ENCODE measurements around the gene CRYBG1. TPM values are rescaled to one million over a fixed set of nuclear protein-coding genes. Genes with fewer than 3 reads are reported as not detected.

The CRYBG1 gene, protein sequence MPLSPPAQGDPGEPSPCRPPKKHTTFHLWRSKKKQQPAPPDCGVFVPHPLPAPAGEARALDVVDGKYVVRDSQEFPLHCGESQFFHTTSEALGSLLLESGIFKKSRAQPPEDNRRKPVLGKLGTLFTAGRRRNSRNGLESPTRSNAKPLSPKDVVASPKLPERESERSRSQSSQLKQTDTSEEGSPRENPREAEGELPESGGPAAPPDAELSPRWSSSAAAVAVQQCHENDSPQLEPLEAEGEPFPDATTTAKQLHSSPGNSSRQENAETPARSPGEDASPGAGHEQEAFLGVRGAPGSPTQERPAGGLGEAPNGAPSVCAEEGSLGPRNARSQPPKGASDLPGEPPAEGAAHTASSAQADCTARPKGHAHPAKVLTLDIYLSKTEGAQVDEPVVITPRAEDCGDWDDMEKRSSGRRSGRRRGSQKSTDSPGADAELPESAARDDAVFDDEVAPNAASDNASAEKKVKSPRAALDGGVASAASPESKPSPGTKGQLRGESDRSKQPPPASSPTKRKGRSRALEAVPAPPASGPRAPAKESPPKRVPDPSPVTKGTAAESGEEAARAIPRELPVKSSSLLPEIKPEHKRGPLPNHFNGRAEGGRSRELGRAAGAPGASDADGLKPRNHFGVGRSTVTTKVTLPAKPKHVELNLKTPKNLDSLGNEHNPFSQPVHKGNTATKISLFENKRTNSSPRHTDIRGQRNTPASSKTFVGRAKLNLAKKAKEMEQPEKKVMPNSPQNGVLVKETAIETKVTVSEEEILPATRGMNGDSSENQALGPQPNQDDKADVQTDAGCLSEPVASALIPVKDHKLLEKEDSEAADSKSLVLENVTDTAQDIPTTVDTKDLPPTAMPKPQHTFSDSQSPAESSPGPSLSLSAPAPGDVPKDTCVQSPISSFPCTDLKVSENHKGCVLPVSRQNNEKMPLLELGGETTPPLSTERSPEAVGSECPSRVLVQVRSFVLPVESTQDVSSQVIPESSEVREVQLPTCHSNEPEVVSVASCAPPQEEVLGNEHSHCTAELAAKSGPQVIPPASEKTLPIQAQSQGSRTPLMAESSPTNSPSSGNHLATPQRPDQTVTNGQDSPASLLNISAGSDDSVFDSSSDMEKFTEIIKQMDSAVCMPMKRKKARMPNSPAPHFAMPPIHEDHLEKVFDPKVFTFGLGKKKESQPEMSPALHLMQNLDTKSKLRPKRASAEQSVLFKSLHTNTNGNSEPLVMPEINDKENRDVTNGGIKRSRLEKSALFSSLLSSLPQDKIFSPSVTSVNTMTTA (N-terminal part only)
- polyA plus RNA-seq (ENCODE audit: insufficient read length in 4 of 4): 10 to 100 TPM; 21.9 to 39.9 (median 25.2) TPM

DNA sequence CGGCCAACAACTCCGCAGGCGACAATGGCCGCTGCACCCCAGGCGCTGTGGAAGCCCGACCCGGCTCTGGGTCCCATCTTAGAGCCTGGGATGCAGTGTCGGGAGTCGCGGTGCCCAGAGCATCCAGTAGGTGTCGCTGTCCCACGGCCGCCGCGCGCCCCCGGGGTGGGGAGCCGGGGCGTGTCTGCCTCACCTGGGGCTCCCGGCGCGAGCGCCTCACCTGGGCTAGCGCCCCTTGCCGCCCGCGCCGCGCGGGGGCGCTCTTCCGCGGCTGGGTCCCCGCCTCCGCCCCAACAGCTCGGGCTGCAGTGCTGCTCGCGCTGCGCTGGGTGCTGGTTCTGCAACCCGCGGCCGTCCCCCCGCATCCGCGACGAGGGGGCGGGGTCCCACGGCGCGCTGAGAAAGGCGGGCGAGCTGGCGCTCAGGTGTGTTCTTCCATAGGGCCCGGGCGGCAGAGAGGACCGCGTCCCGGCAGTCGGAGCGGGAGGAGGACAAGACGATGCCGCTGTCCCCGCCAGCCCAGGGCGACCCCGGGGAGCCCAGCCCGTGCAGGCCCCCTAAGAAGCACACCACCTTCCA is at the start of gene CRYBG1:
TSS of gene CRYBG1 (plus strand) at position 308 of the 579 bp plus-strand sequence. CDS start at position 500, 192 bp downstream.
- DNase-seq (ENCODE audit: low read depth in 4 of 4, low spot score in 3 of 4): peak; percentile 44 to 55 (median 46)

DNA sequence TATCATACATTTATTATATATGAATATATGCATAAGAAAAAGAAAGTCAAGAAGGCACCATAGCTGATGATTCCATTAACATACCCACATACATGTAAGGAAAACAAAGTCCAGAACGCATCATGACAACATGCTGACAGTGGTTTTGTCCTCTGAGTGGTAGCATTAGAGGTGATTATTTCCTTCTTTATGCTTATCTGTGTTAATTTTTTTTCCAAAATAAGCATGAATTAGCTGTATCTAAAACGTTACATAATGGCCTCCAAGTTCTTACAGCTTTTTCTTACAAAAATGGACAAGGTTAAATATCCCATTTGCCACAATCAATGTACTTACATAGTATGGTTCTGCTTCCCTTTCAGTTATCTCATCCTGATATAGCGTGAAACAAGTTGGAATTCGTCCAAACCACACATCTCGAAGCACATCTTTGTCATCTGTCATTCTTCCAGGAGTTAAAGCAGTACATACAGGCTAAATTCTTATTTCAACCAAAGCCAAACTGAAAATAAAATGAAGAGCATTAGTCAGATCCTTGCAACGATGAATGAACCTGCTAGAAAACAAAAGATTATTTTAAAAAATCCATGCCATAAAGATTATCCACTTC is 44.6 kb upstream of the CRYBG1 start:
- DNase-seq (ENCODE audit: low read depth in 4 of 4, low spot score in 3 of 4): no peak

DNA sequence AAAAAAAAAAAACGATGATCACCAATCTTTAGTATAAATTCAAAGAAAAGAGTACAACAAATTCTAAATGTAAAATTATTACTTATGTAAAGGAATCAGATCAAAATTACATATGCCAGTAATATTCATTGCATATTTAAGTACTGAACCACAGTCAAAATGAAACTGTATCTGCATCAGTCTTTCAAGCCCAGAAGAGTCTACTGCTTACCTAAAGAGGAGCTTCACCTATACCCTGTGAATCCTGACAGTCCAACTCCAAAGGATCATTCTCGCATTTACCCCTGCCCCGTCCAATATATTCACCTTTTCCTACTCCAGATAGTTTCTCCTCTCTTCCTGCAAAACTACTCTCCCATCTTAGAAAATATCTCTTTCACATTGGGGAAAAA is 44.1 kb upstream of the CRYBG1 start:
- no peak for DNase-seq (ENCODE audit: low read depth in 4 of 4, low spot score in 3 of 4)

DNA sequence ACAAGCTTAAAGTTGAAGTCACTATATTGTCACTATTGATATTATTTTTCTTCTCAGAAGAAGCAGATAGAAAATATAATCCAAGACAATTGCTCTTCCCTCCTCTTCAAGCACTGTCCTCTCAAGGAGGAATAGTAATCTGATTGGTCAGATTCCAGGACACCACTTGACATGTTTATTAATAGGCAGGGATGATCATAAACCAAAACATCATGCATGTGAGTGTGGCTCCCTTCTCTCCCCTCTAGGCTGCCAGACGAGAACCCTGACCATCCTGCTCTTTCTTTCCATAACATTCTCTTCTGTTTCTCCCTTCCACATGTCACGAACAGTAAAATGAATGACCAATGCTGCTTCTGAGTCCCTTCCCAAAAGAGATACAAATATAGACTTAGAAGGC is 42.5 kb upstream of the CRYBG1 start:
- no peak for DNase-seq (ENCODE audit: low read depth in 4 of 4, low spot score in 3 of 4)

DNA sequence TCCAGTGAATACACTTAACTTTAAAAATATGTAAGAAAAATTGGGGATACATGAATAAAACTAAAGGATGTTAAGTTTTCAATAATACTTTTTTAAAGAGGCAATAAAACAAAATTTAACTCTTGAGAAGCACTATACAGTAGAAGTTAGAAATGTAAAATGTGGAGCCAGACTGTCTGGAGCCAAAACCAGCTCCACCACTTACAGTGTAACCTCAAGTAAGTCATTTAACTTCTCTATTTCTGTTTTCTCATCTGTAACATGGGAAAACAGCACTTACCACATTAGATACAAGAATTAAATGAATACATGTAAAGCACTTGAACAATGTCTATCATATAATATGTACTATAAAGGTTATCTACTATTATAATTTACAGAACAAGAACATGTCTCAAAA is 41.7 kb upstream of the CRYBG1 start:
- DNase-seq (ENCODE audit: low read depth in 4 of 4, low spot score in 3 of 4): no peak

DNA sequence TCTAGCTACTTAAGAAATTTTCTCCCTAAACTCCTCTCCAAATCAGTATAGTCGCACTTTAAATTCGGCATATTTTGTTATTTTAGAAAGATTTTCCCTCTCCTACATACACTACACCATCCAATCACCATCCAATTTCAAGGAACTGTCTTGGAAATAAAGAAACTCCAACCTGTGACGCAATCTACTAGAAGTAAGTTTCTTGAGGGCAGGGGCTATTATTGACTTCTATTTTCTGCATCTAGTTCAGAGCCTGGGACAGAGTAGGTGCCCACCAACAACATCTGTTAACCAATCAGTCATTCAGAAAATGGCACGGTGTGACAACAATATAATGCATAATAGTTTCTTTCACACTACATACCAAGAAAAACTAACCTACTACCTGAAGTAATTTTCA is 38.6 kb upstream of the CRYBG1 start:
- no peak for DNase-seq (ENCODE audit: low read depth in 4 of 4, low spot score in 3 of 4)

DNA sequence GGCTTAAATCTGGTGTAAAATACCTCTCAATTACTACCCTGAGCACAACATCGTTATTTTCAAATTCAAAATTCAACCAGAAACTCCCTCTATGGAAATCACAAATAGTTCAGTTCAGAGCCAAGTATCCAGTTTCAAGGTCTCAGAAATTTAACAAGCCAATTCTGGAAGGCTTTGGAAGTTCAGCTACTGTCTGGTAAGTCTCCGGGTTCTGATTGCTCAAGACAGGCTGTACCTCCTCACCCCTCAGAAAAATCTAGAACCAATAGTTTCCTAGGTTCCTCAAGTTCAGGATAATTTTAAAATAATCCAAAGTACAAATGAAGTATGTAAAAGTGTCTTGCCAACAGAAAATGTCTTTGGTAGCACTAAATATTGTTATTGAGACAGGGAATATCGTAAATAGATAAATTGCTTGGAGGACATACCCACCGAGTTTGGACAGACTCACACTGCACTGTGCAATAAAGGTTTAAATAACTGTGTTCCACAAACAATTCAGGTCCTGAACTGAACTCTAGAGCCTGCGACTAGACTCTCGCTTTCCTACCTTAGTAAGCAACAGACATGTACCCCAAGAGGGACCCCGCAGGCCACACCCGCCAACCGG is 35.7 kb upstream of the CRYBG1 start:
- DNase-seq (ENCODE audit: low read depth in 4 of 4, low spot score in 3 of 4): no peak

DNA sequence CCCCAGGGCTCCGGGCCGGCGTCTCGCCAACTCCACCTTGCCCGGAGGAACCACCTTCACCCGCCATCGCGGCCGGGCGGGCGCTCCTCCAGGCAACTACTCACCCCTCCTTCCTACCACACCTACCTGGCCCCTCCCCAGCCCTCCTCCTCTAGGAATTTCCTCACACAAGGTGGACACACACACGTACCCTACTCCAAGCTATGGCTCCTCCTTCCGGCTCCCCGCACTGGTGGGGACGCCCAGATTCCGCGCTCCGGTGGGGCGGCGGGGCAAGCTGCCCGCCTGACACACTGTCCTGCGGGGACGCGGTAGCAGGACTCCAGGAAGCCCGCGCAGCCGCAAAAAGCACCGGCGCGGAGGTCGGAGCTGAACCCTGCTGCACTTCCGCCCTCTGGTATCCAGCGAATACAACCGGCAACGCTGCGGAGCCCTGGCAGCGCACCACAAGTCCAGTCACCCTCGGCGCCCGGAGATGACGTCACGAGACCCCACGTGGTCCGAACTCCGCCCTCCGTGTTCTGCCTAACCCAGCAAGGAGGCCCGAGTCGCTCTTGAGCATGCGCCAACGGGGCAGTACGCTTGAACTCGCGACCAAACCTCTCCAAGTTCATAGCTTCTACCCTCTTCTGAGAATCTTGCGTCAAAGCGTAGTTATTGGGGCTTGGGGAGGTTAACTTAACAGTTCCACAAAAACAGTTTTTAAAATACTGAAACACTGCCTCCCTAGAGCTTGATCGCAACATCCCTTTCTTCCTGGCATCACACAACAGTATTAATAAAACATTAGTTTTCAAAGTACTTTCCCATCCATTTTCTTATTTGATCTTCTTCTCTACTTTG is 35.0 kb upstream of the CRYBG1 start, which contains the start of gene ATG5:
TSS of gene ATG5 (minus strand) at position 425 of the 843 bp plus-strand sequence. CDS start 9,552 bp downstream, outside the sequence.
- DNase-seq (ENCODE audit: low read depth in 4 of 4, low spot score in 3 of 4): peak; percentile 95 to 99 (median 98)

DNA sequence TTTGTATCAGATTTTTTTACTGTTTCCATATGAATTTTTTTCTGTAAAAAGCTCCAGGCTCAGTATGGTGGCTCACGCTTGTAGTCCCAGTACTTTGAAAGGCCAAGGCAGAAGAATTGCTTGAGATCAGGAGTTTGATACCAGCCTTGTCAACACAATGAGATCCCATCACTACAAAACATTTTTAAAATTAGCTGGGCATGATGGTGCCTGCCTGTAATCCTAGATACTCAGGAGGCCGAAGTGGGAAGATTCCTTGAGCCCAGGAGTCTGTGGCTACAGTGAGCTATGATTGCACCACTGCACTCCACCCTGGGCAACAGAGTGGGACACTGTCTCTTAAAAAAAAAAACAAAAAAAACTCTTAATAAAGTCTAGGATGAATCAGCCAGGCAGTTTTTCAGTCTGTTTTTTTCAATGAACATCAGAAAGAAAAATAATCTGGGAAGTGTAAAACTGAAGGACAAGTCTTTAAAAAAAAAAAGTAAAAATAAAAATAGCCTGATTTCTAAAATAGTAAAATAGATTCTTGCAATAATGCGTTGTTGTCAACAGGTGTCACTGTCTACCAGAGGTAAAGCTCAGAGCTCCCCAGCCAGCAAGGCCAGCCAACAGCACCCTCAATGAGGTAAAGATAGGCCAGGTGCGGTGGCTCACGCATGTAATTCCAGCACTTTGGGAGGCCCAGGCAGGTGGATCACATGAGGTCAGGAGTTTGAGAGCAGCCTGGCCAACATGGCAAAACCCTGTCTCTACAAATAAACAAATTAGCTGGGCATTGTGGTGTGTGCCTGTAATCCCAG is 25.7 kb upstream of the CRYBG1 start:
- DNase-seq (ENCODE audit: low read depth in 4 of 4, low spot score in 3 of 4): peak in 3 of 4 donors; percentile 12 to 37 (median 17)

DNA sequence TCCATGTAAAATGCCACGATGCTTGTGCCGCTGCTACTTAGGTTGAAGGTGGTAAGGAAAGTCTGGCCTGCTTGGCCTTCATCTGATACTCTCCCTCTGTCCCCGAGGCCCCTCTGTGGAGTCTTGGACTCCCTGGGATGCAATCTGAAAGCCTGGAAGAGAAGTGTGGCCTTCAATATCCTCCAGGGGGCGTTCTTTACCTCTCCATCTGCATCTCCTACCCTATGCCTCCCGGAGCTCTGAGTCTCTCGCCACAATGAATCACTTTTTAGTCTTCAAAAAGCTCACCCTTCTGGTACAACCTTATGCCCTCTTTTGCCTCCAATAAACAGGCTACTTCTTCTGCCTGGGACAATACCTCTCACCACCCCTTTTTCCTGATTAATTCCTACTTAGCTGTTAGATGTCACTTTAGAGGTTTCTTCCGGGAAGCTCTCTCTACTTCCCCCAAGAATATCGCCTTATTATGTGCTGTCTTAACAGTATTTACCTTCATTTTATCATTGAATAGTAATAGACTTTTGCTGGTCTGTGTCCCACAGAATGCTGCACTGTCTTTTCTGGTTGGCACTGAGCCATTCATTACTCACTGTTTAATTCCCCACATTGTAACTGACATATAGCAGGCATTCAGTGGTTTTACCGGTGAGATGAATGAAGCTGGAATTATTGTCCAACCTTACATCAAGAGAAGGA is 21.0 kb upstream of the CRYBG1 start:
- peak in 1 of 4 donors; percentile 40 for DNase-seq (ENCODE audit: low read depth in 4 of 4, low spot score in 3 of 4)

DNA sequence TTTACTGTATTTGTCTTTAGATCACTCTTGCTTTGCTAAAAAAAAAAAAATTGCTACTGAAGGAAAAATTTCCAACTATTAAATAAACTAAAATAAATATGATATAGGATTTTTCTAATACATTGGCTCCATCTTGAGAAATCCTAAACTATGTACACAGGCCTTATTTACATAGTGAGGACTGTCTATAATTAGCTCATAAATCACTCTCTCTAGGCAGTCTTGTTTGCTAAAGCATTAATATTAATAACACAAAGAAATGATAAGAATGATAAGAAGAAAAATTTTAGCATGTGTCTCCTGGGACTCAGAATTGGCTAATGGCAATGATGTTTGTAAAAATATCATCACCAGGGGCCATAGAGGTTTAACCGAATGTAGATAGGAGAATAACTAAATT is 13.3 kb upstream of the CRYBG1 start:
- no peak for DNase-seq (ENCODE audit: low read depth in 4 of 4, low spot score in 3 of 4)

DNA sequence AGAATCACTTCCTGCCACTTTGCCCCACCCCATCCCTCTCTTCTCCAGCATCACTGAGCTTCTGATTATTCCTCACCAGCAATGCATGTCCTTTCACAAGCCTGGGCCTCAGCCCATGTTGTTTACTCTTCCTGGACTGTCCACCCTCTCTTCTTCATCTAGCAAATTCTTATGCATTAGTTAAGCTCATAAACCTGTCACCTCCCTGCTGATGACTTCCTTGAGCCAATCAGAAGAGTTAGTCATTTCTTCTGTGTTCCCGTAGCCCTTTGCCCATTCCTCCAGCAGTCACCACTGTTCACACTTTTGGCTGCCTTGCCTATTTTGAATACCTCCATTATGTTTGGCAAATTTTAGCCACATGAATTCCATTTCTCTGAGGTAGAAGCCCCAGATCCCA is 4.1 kb upstream of the CRYBG1 start:
- DNase-seq (ENCODE audit: low read depth in 4 of 4, low spot score in 3 of 4): no peak

DNA sequence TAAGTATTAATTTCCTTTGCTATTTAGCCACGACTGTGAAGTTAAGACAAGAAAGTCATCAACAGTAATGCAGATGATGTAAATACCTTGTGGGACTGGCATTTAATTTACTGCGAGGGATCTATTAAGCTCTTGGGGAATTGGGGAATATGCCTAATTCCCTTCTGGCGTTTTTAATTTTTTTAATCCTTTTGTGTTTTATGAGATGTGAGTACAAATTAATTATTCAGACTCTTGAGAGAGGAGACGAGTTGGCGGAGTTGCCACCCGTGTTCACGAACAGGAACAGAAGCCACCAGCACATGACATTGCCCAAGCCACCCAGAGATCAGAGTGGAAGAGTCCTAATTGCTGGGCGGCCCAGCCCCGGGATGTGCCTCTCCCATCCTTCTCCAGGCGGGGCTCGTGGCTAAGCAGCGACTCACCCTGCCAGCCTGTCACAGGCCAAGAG is 533 bp upstream of the CRYBG1 start:
- DNase-seq (ENCODE audit: low read depth in 4 of 4, low spot score in 3 of 4): no peak

DNA sequence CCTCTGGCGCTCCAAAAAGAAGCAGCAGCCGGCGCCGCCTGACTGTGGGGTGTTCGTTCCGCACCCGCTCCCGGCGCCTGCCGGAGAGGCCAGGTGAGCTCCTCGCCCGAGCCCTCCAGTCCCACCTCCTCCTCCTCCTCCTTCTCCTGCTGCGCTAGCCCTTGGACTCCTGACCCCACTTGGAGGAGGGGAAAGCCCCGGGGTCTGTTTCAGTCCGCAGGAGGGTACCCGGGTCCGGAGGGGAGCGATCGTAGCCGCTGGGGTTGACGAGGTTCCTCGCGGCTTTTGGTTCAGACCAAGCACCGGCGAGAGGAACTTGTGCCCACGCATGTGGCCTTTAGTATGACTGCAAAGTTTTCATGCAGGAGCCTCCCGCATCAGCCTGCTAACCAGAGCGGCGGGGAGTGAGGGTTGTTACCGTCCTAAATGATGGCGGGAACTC is 493 bp downstream of the CRYBG1 start:
- DNase-seq (ENCODE audit: low read depth in 4 of 4, low spot score in 3 of 4): peak in 2 of 4 donors; percentile 11 to 16

DNA sequence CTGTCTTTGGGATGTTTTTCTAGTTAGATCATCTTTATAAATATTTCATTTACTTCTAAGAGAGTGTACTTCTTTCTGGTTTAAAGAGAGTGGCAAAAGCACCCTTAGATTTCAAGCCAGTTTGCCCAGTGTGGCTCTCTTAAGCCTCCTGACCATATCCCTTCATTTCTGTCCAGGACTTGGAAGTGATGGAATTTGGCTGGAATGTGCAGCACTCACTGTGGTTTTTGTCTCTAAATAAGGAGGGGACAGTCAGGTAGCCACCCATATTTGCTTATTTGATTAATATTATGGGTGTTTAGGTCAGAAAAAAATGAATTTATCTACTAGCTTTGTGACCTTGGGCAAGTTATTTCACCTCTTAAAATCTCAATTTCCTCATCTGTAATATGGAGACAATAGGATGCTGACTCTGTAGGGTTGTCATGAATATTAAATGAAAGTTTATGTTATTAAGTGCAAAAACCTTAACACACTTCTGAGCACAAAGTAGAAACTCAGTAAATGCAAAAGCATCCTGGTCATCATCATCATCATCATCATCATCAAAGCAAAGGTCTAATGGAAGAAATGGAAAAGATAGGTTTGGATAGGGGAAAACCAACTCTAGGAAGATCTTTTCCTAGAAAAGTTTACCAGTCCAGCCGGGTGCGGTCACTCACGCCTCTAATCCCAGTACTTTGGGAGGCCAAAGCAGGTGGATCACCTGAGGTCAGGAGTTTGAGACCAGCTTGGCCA is 3.1 kb downstream of the CRYBG1 start:
- no peak for DNase-seq (ENCODE audit: low read depth in 4 of 4, low spot score in 3 of 4)

DNA sequence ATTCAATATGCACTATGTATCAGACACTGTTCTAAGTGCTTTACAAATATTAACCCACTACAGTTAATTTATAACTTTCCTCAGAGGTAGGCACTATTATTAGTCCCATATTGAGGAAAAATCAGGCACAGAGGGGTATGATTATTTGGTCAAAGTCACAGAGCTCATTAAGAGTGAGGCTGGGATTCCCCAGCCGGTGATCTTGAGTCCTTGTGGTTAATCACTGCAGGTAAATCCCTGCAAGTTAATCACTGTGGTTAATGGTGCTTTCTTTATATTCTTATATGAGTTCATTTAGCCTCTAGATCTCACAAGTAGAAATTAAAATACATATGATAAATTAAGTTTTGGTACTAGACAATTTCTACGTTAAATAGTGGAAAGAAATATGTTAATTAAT is 9.2 kb downstream of the CRYBG1 start:
- no peak for DNase-seq (ENCODE audit: low read depth in 4 of 4, low spot score in 3 of 4)

All from right renal pelvis (tissue), 4 donors.